Sigmoid colon (tissue), 4 donors: Measurements from ENCODE around the gene SRRM4.

Source experiments
- CTCF ChIP-seq, 4 experiments: fragments of 450-650 bp in 3 of 4; fragments of 200-600 bp in 1 of 4; IDR thresholded peaks; one replicate each; pipeline ENCODE4 v1.5.1; 2016 to 2019; ENCODE audit warnings: antibody characterized with exemption in 4 of 4, mild to moderate bottlenecking in 3 of 4, moderate library complexity in 2 of 4
- EP300 ChIP-seq, 4 donors: sonication (generic); formaldehyde crosslinking; IDR thresholded peaks; one replicate each; pipeline ENCODE4 v1.6.1; 2017; ENCODE audit warnings: antibody characterized with exemption in 4 of 4
- POLR2A ChIP-seq, 2 donors: fragments of 450-650 bp; IDR thresholded peaks; one replicate each; pipeline ENCODE4 v1.6.1; 2016; ENCODE audit warnings: antibody characterized with exemption in 2 of 2, mild to moderate bottlenecking in 2 of 2, moderate library complexity in 2 of 2
- POLR2AphosphoS5 ChIP-seq, 4 donors: sonication (generic); formaldehyde crosslinking; IDR thresholded peaks; one replicate each; pipeline ENCODE4 v1.6.1; 2017; ENCODE audit warnings: antibody characterized with exemption in 4 of 4

- TF ChIP-seq CTCF (IDR thresholded peaks at IDR 0.05) (no peak), POLR2A (IDR thresholded peaks at IDR 0.05) (no peak), EP300 (IDR thresholded peaks at IDR 0.05) (no peak), POLR2AphosphoS5 (IDR thresholded peaks at IDR 0.05) (no peak)
Measured at GRCh38 chr12:119014368-119014767, 33.0 kb downstream of the SRRM4 start.
